K562 (cell line): ENCODE measurements around the gene MYH11. TPM values are rescaled to one million over a fixed set of nuclear protein-coding genes. Genes with fewer than 3 reads are reported as not detected.

ENCODE experiments used
- BHLHE40 ChIP-seq: IDR thresholded peaks from 2 replicates; pipeline ENCODE4 v1.6.1; 2011; ENCODE audit warnings: low read length, improper control_type of control experiment
- ETS1 ChIP-seq: conservative IDR thresholded peaks from 2 replicates; pipeline ENCODE4 v1.6.1; 2011; ENCODE audit warnings: low read depth, mild to moderate bottlenecking, low read length; ENCODE audit not compliant: control insufficient read depth
- FOXJ2 ChIP-seq: fragments of 200-800 bp; sonication (Bioruptor generic); IDR thresholded peaks from 2 replicates; pipeline ENCODE4 v1.6.1; 2016; ENCODE audit warnings: missing genetic modification characterization, missing compliant biosample characterization
- GATAD2B ChIP-seq: fragments of 450-650 bp; IDR thresholded peaks from 2 replicates; pipeline ENCODE4 v1.6.1; 2017; ENCODE audit warnings: mild to moderate bottlenecking, borderline replicate concordance
- GTF2F1 ChIP-seq: IDR thresholded peaks from 2 replicates; pipeline ENCODE4 v1.6.1; 2011; ENCODE audit warnings: low read depth, low read length, improper control_type of control experiment
- HSF4 ChIP-seq: fragments of 250-450 bp; sonication (Bioruptor Pico); IDR thresholded peaks from 2 replicates; pipeline ENCODE4 v2.1.2; 2022; ENCODE audit warnings: mild to moderate bottlenecking, moderate library complexity, borderline replicate concordance
- KDM1A ChIP-seq, 2 experiments: fragments of 450-650 bp; IDR thresholded peaks; 2 replicates each; pipeline ENCODE4 v1.6.1; 2016; ENCODE audit warnings: mild to moderate bottlenecking in 2 of 2
- MAFF ChIP-seq: IDR thresholded peaks from 2 replicates; pipeline ENCODE4 v1.6.1; 2012; ENCODE audit warnings: low read length, improper control_type of control experiment
- MITF ChIP-seq: IDR thresholded peaks from 2 replicates; pipeline ENCODE4 v1.6.1; 2014; ENCODE audit warnings: antibody characterized with exemption
- NR2C1 ChIP-seq, 2 experiments: fragments of 450-650 bp; IDR thresholded peaks; 2 replicates each; pipeline ENCODE4 v1.6.1; 2017; ENCODE audit warnings: mild to moderate bottlenecking in 2 of 2, antibody characterized with exemption in 1 of 2, inconsistent platforms in 1 of 2, missing compliant biosample characterization in 1 of 2, missing genetic modification characterization in 1 of 2
- PHTF2 ChIP-seq: fragments of 250-450 bp; sonication (Bioruptor Pico); IDR thresholded peaks from 2 replicates; pipeline ENCODE4 v1.5.0; 2021; ENCODE audit warnings: mild to moderate bottlenecking
- POLR2H ChIP-seq: IDR thresholded peaks from 2 replicates; pipeline ENCODE4 v1.6.1; 2016; ENCODE audit warnings: missing genetic modification characterization, low read depth, mild to moderate bottlenecking, control low read depth, missing compliant biosample characterization, moderate library complexity
- RBFOX2 ChIP-seq: fragments of 200-400 bp; formaldehyde crosslinking; IDR thresholded peaks from 2 replicates; pipeline ENCODE4 v1.6.1; 2017; ENCODE audit warnings: low read depth, mild to moderate bottlenecking, low read length, moderate library complexity
- SAFB2 ChIP-seq: fragments of 200-400 bp; formaldehyde crosslinking; IDR thresholded peaks from 2 replicates; pipeline ENCODE4 v1.6.1; 2018; ENCODE audit warnings: borderline replicate concordance, low read length, low read depth, moderate library complexity; ENCODE audit not compliant: severe bottlenecking
- USF2 ChIP-seq: sonication (generic); formaldehyde crosslinking; IDR thresholded peaks from 2 replicates; pipeline ENCODE4 v1.5.0; 2020; ENCODE audit warnings: missing genetic modification reagents
- XRCC4 ChIP-seq: IDR thresholded peaks from one replicate; pipeline ENCODE4 v1.6.1; 2011; ENCODE audit not compliant: insufficient read depth, insufficient read length; ENCODE audit errors: extremely low read depth
- ZNF217 ChIP-seq: sonication (generic); formaldehyde crosslinking; IDR thresholded peaks from 2 replicates; pipeline ENCODE4 v1.8.0; 2022; ENCODE audit warnings: mild to moderate bottlenecking, missing genetic modification reagents
- ZNF239 ChIP-seq: fragments of 250-450 bp; sonication (Bioruptor Pico); IDR thresholded peaks from 2 replicates; pipeline ENCODE4 v1.4.0; 2020; ENCODE audit warnings: mild to moderate bottlenecking
- ZNF324 ChIP-seq: fragments of 250-450 bp; sonication (Bioruptor Pico); IDR thresholded peaks from 2 replicates; pipeline ENCODE4 v1.4.0; 2020; ENCODE audit warnings: mild to moderate bottlenecking
- ZNF507 ChIP-seq: conservative IDR thresholded peaks from 2 replicates; pipeline ENCODE4 v1.6.1; 2017; ENCODE audit warnings: missing genetic modification characterization, missing compliant biosample characterization
- ZNF766 ChIP-seq: fragments of 200-800 bp; sonication (Bioruptor generic); conservative IDR thresholded peaks from 2 replicates; pipeline ENCODE4 v1.6.1; 2016; ENCODE audit warnings: missing genetic modification characterization, missing compliant biosample characterization
- polyA plus RNA-seq, 8 experiments: library from polyadenylated mRNA; depleted of rRNA in 4 of 8; stranded (reverse) in 5 of 8; unstranded in 3 of 8; fragments of >200 nt; fragmentation: Nextera tagmentation in 2 of 8; fragmentation: Illumina TruSeq in 1 of 8; extraction: Ambion mirVana in 2 of 8; extraction: Trizol in 1 of 8; gene quantifications; 2 replicates each; pipeline versions ENCODE4 v1.2.1 to v1.2.3, GENCODE V29; 2011 to 2014; ENCODE audit warnings: inconsistent platforms in 1 of 8, missing spikeins in 1 of 8
- total RNA-seq, 7 experiments: library from RNA; depleted of rRNA in 6 of 7; stranded (reverse); fragments of >200 nt in 6 of 7; fragmentation: Illumina TruSeq in 2 of 7; extraction: Trizol in 2 of 7; gene quantifications; 2 replicates each; pipeline versions ENCODE4 v1.2.1 to v1.2.3, GENCODE V29; 2011 to 2021; ENCODE audit warnings: low replicate concordance in 1 of 7
- TF ChIP-seq, protein P1 (sequence below): sonication (generic); formaldehyde crosslinking; IDR thresholded peaks from 2 replicates; pipeline ENCODE4 v1.8.0; 2022; ENCODE audit warnings: mild to moderate bottlenecking, low read depth, missing genetic modification reagents
- TF ChIP-seq, protein P2 (sequence below), 2 experiments: fragments of 450-650 bp; IDR thresholded peaks; 2 replicates each; pipeline ENCODE4 v1.6.1; 2016

MYH11 gene
- total and polyA plus RNA-seq, 9 of the 15 experiments (the other 6 are each of a cell fraction or from before 2014, with no cell fraction given), result 0.05 to 0.47 (median 0.08) TPM; not detected in 5

DNA sequence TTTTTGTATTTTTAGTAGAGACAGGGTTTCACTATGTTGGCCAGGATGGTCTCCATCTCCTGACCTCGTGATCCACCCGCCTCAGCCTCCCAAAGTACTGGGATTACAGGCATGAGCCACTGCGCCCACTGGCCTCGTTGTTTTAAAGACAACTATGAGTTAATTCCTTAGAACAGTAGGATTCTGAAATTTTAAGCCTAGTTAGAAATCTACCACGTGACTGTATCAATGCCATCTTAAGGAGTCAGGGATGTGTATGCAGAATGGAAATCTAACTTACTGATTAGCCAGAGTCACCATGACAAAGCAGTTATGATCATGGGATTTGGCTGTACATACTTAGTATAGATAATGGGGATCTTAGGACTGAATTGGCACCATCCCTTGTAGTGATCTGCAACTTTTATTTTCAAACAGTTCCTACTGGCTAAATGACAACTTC lies 28.8 kb upstream of the MYH11 start (continued):
- TF ChIP-seq, protein P1, sequence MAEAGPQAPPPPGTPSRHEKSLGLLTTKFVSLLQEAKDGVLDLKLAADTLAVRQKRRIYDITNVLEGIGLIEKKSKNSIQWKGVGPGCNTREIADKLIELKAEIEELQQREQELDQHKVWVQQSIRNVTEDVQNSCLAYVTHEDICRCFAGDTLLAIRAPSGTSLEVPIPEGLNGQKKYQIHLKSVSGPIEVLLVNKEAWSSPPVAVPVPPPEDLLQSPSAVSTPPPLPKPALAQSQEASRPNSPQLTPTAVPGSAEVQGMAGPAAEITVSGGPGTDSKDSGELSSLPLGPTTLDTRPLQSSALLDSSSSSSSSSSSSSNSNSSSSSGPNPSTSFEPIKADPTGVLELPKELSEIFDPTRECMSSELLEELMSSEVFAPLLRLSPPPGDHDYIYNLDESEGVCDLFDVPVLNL (CRISPR knock-in tag), result no peak
- TF ChIP-seq SAFB2, result no peak
- TF ChIP-seq XRCC4, result no peak
- TF ChIP-seq MAFF, result peak; percentile 95
- no peak for TF ChIP-seq ETS1
- TF ChIP-seq PHTF2 (CRISPR knock-in tag), result no peak
- peak; percentile 82 for TF ChIP-seq ZNF766 (CRISPR knock-in tag)
- TF ChIP-seq NR2C1 (IDR thresholded peaks at IDR 0.05), result no peak
- TF ChIP-seq NR2C1 (tag; IDR thresholded peaks at IDR 0.05), result peak; percentile 30
- peak; percentile 42 for TF ChIP-seq POLR2H (tag)
- peak; percentile 10; the same call in 1 of the 2 replicates for TF ChIP-seq RBFOX2
- TF ChIP-seq, protein P2, sequence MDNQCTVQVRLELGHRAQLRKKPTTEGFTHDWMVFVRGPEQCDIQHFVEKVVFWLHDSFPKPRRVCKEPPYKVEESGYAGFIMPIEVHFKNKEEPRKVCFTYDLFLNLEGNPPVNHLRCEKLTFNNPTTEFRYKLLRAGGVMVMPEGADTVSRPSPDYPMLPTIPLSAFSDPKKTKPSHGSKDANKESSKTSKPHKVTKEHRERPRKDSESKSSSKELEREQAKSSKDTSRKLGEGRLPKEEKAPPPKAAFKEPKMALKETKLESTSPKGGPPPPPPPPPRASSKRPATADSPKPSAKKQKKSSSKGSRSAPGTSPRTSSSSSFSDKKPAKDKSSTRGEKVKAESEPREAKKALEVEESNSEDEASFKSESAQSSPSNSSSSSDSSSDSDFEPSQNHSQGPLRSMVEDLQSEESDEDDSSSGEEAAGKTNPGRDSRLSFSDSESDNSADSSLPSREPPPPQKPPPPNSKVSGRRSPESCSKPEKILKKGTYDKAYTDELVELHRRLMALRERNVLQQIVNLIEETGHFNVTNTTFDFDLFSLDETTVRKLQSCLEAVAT (IDR thresholded peaks at IDR 0.05), result 0 out of 4 replicates have a peak, but pooled peaks of 1 of the 2 experiments have one; percentile 0
- no peak for TF ChIP-seq ZNF324
- TF ChIP-seq ZNF507 (tag), result no peak
- TF ChIP-seq KDM1A (IDR thresholded peaks at IDR 0.05), result peak; percentile 28 to 59; a peak in 2 of 4 replicates
- TF ChIP-seq GATAD2B, result peak; percentile 71; the same call in 1 of the 2 replicates
- peak; percentile 48; the same call in 1 of the 2 replicates for TF ChIP-seq BHLHE40
- peak; percentile 84 for TF ChIP-seq FOXJ2 (tag)
- TF ChIP-seq GTF2F1, result no peak
- TF ChIP-seq MITF, result peak; percentile 50; the same call in 1 of the 2 replicates
- peak; percentile 55 for TF ChIP-seq ZNF239 (CRISPR knock-in tag)
- TF ChIP-seq ZNF217 (CRISPR knock-in tag), result no peak
- TF ChIP-seq HSF4 (CRISPR knock-in tag), result no peak; the same call in 1 of the 2 replicates
- peak; percentile 70 for TF ChIP-seq USF2 (CRISPR knock-in tag)
